ENCODE results near the gene MRPL33.

The MRPL33 gene

DNA sequence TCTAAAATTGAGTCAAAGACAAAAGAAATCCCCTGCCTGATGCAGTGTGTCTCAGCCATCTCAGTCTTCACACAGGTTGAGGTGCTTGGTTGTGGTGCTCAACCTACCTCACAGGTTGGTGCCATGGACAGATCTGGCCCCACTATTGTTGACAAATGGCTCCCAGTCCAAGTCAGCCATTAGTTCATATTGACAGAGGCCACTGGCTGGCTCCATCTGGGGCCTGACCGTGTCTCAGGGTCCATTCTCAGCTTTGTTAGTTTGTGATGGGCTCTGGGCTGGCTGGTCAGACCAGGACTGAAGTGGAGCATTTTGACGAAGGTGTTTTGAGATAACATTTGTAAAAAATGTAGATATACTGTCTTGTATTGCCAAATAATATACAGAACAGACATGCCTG is 36.9 kb downstream of the MRPL33 start:
- TF ChIP-seq, protein P1, sequence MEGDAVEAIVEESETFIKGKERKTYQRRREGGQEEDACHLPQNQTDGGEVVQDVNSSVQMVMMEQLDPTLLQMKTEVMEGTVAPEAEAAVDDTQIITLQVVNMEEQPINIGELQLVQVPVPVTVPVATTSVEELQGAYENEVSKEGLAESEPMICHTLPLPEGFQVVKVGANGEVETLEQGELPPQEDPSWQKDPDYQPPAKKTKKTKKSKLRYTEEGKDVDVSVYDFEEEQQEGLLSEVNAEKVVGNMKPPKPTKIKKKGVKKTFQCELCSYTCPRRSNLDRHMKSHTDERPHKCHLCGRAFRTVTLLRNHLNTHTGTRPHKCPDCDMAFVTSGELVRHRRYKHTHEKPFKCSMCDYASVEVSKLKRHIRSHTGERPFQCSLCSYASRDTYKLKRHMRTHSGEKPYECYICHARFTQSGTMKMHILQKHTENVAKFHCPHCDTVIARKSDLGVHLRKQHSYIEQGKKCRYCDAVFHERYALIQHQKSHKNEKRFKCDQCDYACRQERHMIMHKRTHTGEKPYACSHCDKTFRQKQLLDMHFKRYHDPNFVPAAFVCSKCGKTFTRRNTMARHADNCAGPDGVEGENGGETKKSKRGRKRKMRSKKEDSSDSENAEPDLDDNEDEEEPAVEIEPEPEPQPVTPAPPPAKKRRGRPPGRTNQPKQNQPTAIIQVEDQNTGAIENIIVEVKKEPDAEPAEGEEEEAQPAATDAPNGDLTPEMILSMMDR (IDR thresholded peaks at IDR 0.05; ENCODE audit: low read length, missing control alignments): no peak

DNA sequence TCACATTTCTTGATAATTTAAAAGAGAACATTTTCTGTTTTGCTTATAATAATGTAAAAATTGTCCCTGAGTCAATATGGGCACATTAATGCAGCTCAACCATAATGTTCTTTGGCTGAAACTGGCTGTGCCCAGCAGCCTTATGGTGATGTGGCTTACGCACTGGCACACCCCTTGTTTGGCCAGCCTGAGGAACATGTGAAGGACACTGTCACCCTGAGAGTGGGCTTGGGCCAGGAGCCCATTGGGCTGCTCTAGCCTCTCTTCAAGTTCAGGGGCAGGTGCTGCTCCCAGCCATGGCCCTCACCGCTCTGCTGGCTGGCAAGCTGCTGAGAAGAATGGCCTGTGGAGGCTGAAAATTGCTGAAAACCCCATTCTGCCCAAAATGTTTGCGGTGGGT is 37.5 kb downstream of the MRPL33 start:
- DNase-seq (ENCODE audit: low read depth): no peak
- no peak overlapping the region for H3K4me3 ChIP-seq (replicated peaks; ENCODE audit: low read depth, low read length)
- TF ChIP-seq, protein P1 (IDR thresholded peaks at IDR 0.05; ENCODE audit: low read length, missing control alignments): no peak

More for the DNA sequence above, 36.9 kb downstream of the MRPL33 start:
- no peak overlapping the region for H3K4me3 ChIP-seq (replicated peaks; ENCODE audit: low read depth, low read length)
- no peak for DNase-seq (ENCODE audit: low read depth)

DNA sequence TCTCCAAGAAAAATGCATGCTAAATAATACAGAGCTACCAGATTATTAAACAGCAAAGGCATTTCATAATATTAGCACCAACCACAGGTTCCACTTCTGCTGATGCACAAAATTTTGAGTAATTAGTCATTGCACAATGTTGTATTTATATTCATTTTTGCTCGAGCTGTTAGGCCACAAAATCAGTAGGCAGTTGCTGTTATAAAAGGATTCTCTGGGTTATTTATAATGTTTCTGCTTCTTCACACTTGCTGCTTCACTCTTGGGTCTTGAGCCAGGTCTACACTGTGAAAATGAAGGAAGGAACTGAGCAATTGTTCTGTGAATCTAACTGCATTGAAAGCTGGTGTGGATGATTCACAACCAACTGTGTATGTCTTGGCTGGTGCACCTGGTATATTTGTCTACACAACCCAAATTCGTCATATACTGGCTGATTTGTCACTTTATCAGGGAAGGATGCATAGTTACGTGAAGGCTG is 38.3 kb downstream of the MRPL33 start:
- DNase-seq (ENCODE audit: low read depth): peak; percentile 72
- no peak overlapping the region for H3K4me3 ChIP-seq (replicated peaks; ENCODE audit: low read depth, low read length)
- TF ChIP-seq, protein P1 (IDR thresholded peaks at IDR 0.05; ENCODE audit: low read length, missing control alignments): no peak

DNA sequence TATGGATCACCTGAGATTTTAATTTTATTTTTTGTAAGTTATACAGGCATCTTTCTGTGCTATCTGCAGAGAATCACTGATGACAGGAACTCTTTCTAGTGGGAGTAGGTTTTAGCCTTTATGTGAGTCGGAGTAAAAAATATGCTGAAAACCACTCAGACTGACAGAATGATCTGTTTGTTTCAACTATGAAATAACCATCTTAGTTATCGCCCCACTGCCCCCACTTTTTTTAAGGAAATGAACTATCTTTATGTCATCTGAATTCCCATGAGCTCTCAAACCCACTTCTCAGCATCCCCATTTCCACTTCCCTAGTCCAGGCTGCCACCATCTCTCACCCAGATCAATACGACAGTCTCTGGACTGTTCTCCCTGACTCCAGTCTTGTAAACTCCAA is 38.9 kb downstream of the MRPL33 start:
- TF ChIP-seq, protein P1 (IDR thresholded peaks at IDR 0.05; ENCODE audit: low read length, missing control alignments): no peak
- H3K4me3 ChIP-seq (replicated peaks; ENCODE audit: low read depth, low read length): no peak overlapping the region
- DNase-seq (ENCODE audit: low read depth): no peak

DNA sequence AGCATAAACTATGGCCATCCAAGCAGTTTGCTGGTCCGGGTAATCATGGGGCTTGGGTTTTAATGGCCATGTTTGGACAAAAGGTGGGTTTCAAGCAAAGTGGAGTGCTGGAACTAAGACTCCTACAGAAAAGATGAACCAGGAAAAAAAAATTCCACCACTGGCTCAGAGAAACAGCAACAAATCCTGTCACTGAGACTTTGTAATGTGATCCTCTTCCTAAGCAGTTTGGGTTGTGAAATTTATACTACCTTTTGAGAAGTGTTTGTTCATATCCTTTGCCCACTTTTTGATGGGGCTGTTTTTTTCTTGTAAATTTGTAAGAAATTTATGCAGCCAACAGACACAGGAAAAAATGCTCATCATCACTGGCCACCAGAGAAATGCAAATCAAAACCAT is 40.2 kb downstream of the MRPL33 start:
- no peak for DNase-seq (ENCODE audit: low read depth)
- TF ChIP-seq, protein P1 (IDR thresholded peaks at IDR 0.05; ENCODE audit: low read length, missing control alignments): no peak
- H3K4me3 ChIP-seq (replicated peaks; ENCODE audit: low read depth, low read length): no peak overlapping the region

DNA sequence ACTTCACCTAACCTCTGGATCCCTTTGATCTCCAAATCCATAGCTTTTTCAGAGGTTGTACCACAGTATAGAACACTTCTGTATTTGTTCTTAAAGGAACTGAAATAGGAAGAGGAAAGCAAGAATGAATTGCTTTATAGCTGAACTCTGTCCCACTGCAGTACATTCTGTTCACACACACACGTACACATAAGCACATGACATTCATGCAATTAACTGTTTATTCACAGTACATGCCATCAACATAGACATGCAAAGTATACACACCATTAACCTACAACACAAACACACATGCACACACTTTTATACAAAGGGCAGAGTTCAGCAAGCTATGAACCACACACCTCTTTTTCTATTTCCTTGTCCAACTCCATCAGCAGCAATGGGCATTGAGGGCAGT is 43.2 kb downstream of the MRPL33 start:
- no peak for DNase-seq (ENCODE audit: low read depth)
- TF ChIP-seq, protein P1 (IDR thresholded peaks at IDR 0.05; ENCODE audit: low read length, missing control alignments): no peak
- no peak overlapping the region for H3K4me3 ChIP-seq (replicated peaks; ENCODE audit: low read depth, low read length)

DNA sequence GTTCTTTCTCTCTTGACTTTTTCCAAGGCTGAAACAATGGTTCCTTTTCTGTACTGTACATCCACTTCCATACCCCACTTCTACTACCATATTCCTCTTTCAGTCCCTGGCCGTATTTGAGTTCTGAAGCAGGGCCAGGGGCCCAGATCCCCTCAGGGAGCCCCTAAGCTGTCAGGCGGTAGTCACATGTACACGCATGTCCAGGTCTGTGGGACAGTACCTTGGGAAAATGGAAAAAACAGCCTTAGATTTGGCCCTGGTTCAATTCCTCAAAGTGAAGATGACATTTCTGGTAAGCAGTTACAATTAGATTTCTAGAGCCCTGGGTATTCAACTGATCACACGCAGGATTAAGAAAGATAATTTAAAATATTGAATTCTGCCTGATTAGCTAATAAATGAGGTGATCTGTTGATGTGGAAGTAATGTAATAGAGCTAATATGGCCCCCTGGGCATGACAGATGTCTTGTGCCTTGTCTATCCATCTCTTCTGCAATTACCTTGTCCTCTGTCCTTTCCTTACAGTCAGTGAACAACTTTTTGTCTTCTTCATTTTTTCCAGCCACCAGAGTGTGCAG is 44.4 kb downstream of the MRPL33 start:
- no peak overlapping the region for H3K4me3 ChIP-seq (replicated peaks; ENCODE audit: low read depth, low read length)
- TF ChIP-seq, protein P1 (IDR thresholded peaks at IDR 0.05; ENCODE audit: low read length, missing control alignments): no peak
- no peak for DNase-seq (ENCODE audit: low read depth)

Measured in fibroblast of pulmonary artery (primary cell).